ENCODE results near the gene CYTIP.
"Not testable (repeated sequence)": the region's sequence is repeated elsewhere in the genome, so short reads cannot be mapped to it uniquely, and the experiment has no call there.

Gene CYTIP

DNA sequence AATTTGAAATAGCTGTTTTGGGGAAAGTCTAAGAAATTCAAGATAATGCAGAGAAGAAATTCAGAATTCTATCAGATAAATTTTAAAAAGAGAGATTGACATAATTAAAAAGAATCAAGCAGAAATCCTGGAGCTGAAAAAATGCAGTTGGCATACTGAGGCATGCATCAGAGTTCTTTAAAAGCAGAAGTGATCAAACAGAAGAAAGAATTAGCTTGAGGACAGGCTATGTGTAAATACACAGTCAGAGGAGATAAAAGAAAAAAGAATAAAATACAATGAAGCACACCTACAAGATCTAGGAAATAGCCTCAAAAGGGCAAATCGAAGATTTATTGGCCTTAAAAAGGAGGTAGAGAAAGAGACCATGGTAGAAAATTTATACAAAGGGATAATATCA, 57.1 kb downstream of the CYTIP start:
- FAIRE-seq: peak; percentile 44
- DNase-seq (ENCODE audit: insufficient read length, low spot score): no peak

GRCh38 chr2:157386247-157386646, 57.6 kb downstream of the CYTIP start:
- FAIRE-seq: no peak
- DNase-seq (ENCODE audit: insufficient read length, low spot score): no peak

DNA sequence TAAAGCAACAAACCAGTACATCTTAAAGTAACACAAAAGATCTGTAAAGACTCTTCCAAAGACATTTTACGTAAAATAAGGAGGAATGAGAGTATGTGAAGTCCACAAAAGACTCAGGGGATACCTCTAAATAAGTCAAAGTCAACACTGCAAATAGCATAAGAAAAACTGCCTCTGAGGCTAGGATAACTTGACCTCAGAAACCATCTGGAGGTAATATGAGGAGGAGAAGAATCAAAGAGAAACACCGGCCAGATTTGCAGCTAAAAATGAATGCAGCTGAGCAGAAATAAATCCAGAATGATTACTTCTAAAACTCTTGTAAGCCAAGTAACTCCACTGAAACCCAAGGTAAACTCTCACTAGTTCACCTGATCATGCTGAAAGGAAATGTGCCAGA, 66.0 kb downstream of the CYTIP start:
- FAIRE-seq (no peak), DNase-seq (ENCODE audit: insufficient read length, low spot score) (no peak)

GRCh38 chr2:157376041-157376440, 67.8 kb downstream of the CYTIP start:
- DNase-seq (ENCODE audit: insufficient read length, low spot score): no peak
- no peak for FAIRE-seq

GRCh38 chr2:157375384-157375783, 68.5 kb downstream of the CYTIP start:
- no peak for DNase-seq (ENCODE audit: insufficient read length, low spot score)
- FAIRE-seq: no peak

GRCh38 chr2:157368508-157368907, 75.4 kb downstream of the CYTIP start:
- FAIRE-seq; DNase-seq (ENCODE audit: insufficient read length, low spot score): not testable (repeated sequence)

DNA sequence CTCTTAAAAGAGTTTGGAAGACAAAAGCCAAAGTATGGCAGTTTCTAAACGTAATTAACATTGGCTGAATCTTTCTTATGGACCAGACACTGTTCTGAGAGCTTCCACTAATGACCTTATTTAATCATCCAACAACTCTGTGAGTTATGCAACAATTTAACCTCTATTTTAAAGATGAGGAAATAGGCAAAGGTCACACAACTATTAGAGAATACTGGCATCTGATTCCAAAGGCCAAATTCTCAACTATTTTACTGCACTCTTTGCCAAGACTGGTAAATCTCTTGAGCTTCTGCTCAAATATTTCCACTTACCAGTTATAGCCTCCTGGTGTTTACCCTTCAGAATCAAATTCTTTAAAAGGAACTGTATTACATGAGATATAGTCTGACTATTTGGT, 76.2 kb downstream of the CYTIP start:
- FAIRE-seq (no peak), DNase-seq (ENCODE audit: insufficient read length, low spot score) (no peak)
